HL-60 (cell line): Measurements from ENCODE around the gene ANKFY1.

Source experiments
- GABPA ChIP-seq: IDR thresholded peaks from 2 replicates; pipeline ENCODE4 v1.6.1; 2012; ENCODE audit warnings: low read depth
- POLR2AphosphoS5 ChIP-seq: IDR thresholded peaks from 2 replicates; pipeline ENCODE4 v1.6.1; 2012; ENCODE audit warnings: low read depth
- REST ChIP-seq: IDR thresholded peaks from 2 replicates; pipeline ENCODE4 v1.6.1; 2012; ENCODE audit warnings: low read depth; ENCODE audit not compliant: insufficient replicate concordance
- TF ChIP-seq, protein P1 (sequence below): IDR thresholded peaks from one replicate; pipeline ENCODE4 v1.5.1; 2011; ENCODE audit warnings: low read length, control low read depth, inconsistent platforms; ENCODE audit not compliant: insufficient read depth

- TF ChIP-seq, protein P1, sequence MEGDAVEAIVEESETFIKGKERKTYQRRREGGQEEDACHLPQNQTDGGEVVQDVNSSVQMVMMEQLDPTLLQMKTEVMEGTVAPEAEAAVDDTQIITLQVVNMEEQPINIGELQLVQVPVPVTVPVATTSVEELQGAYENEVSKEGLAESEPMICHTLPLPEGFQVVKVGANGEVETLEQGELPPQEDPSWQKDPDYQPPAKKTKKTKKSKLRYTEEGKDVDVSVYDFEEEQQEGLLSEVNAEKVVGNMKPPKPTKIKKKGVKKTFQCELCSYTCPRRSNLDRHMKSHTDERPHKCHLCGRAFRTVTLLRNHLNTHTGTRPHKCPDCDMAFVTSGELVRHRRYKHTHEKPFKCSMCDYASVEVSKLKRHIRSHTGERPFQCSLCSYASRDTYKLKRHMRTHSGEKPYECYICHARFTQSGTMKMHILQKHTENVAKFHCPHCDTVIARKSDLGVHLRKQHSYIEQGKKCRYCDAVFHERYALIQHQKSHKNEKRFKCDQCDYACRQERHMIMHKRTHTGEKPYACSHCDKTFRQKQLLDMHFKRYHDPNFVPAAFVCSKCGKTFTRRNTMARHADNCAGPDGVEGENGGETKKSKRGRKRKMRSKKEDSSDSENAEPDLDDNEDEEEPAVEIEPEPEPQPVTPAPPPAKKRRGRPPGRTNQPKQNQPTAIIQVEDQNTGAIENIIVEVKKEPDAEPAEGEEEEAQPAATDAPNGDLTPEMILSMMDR: no peak
- TF ChIP-seq POLR2AphosphoS5 (no peak), REST (no peak), GABPA (no peak)
These were observed 83.0 kb downstream of the ANKFY1 start for GRCh38 chr17:4180791-4181190.
